ENCODE data around the gene SKIDA1.
"Not testable (repeated sequence)": the region's sequence is repeated elsewhere in the genome, so short reads cannot be mapped to it uniquely, and the experiment has no call there.

Gene SKIDA1

GRCh38 chr10:21525367-21526187 is at the start of gene SKIDA1:
TSS of gene SKIDA1 (minus strand) at chr10:21525682. CDS start at chr10:21517822, 7,860 bp downstream.
- Histone ChIP-seq H3K4me1 (ENCODE audit: insufficient read depth, low read length) (peaks cover 36% of the 10 kb centered on the region), H3K9ac (ENCODE audit: low read depth, low read length) (peak within 1 kb of the TSS; percentile 91), H3K36me3 (ENCODE audit: insufficient read depth, low read length) (no peaks in the 10 kb centered on the region), H3K9me3 (ENCODE audit: control insufficient read depth, insufficient read depth, low read length) (no peaks in the 10 kb centered on the region)

GRCh38 chr10:21574514-21574913 is 49.0 kb upstream of the SKIDA1 start:
- not testable (repeated sequence) for H3K36me3 ChIP-seq (ENCODE audit: insufficient read depth, low read length); H3K4me1 ChIP-seq (ENCODE audit: insufficient read depth, low read length); H3K9ac ChIP-seq (ENCODE audit: low read depth, low read length); H3K9me3 ChIP-seq (ENCODE audit: control insufficient read depth, insufficient read depth, low read length)

GRCh38 chr10:21572578-21572977 is 47.1 kb upstream of the SKIDA1 start:
- no peak overlapping the region for H3K9ac ChIP-seq (ENCODE audit: low read depth, low read length)
- H3K36me3 ChIP-seq (ENCODE audit: insufficient read depth, low read length), result no peaks in the 10 kb centered on the region
- H3K9me3 ChIP-seq (ENCODE audit: control insufficient read depth, insufficient read depth, low read length), result no peaks in the 10 kb centered on the region
- no peaks in the 10 kb centered on the region for H3K4me1 ChIP-seq (ENCODE audit: insufficient read depth, low read length)

- H3K9ac ChIP-seq (ENCODE audit: low read depth, low read length), result no peak overlapping the region
- H3K4me1 ChIP-seq (ENCODE audit: insufficient read depth, low read length), result no peaks in the 10 kb centered on the region
- no peaks in the 10 kb centered on the region for H3K36me3 ChIP-seq (ENCODE audit: insufficient read depth, low read length)
- H3K9me3 ChIP-seq (ENCODE audit: control insufficient read depth, insufficient read depth, low read length), result no peaks in the 10 kb centered on the region
Observed at GRCh38 chr10:21570761-21571521, 45.5 kb upstream of the SKIDA1 start.

GRCh38 chr10:21558984-21559383 is 33.5 kb upstream of the SKIDA1 start:
- not testable (repeated sequence) for H3K4me1 ChIP-seq (ENCODE audit: insufficient read depth, low read length)

GRCh38 chr10:21556527-21556926 is 31.0 kb upstream of the SKIDA1 start:
- peaks cover 5% of the 10 kb centered on the region; the same call in 1 of the 2 replicates for H3K36me3 ChIP-seq (ENCODE audit: insufficient read depth, low read length)
- H3K9ac ChIP-seq (ENCODE audit: low read depth, low read length), result no peak overlapping the region
- H3K4me1 ChIP-seq (ENCODE audit: insufficient read depth, low read length), result peaks cover 3% of the 10 kb centered on the region; the same call in 1 of the 2 replicates
- no peaks in the 10 kb centered on the region for H3K9me3 ChIP-seq (ENCODE audit: control insufficient read depth, insufficient read depth, low read length)

More at GRCh38 chr10:21558984-21559383, 33.5 kb upstream of the SKIDA1 start:
- not testable (repeated sequence) for H3K9me3 ChIP-seq (ENCODE audit: control insufficient read depth, insufficient read depth, low read length); H3K9ac ChIP-seq (ENCODE audit: low read depth, low read length); H3K36me3 ChIP-seq (ENCODE audit: insufficient read depth, low read length)

GRCh38 chr10:21552638-21553037 is 27.2 kb upstream of the SKIDA1 start:
- H3K4me1 ChIP-seq (ENCODE audit: insufficient read depth, low read length), result no peaks in the 10 kb centered on the region
- no peaks in the 10 kb centered on the region for H3K9me3 ChIP-seq (ENCODE audit: control insufficient read depth, insufficient read depth, low read length)
- no peak overlapping the region for H3K9ac ChIP-seq (ENCODE audit: low read depth, low read length)
- peaks cover 10% of the 10 kb centered on the region for H3K36me3 ChIP-seq (ENCODE audit: insufficient read depth, low read length)

GRCh38 chr10:21547246-21547645 is 21.8 kb upstream of the SKIDA1 start:
- Histone ChIP-seq H3K9me3 (ENCODE audit: control insufficient read depth, insufficient read depth, low read length) (no peaks in the 10 kb centered on the region), H3K9ac (ENCODE audit: low read depth, low read length) (no peak overlapping the region), H3K4me1 (ENCODE audit: insufficient read depth, low read length) (no peaks in the 10 kb centered on the region), H3K36me3 (ENCODE audit: insufficient read depth, low read length) (peaks cover 23% of the 10 kb centered on the region)

- H3K9ac ChIP-seq (ENCODE audit: low read depth, low read length); H3K9me3 ChIP-seq (ENCODE audit: control insufficient read depth, insufficient read depth, low read length); H3K4me1 ChIP-seq (ENCODE audit: insufficient read depth, low read length): not testable (repeated sequence)
- H3K36me3 ChIP-seq (ENCODE audit: insufficient read depth, low read length), result peaks cover 29% of the 10 kb centered on the region
Observed at GRCh38 chr10:21540701-21541100, 15.2 kb upstream of the SKIDA1 start.

- peaks cover 10% of the 10 kb centered on the region for H3K36me3 ChIP-seq (ENCODE audit: insufficient read depth, low read length)
- peaks cover 11% of the 10 kb centered on the region for H3K4me1 ChIP-seq (ENCODE audit: insufficient read depth, low read length)
- H3K9ac ChIP-seq (ENCODE audit: low read depth, low read length), result no peak overlapping the region
- H3K9me3 ChIP-seq (ENCODE audit: control insufficient read depth, insufficient read depth, low read length), result no peaks in the 10 kb centered on the region
Observed at GRCh38 chr10:21536874-21537273, 11.4 kb upstream of the SKIDA1 start.

GRCh38 chr10:21535976-21536375 is 10.5 kb upstream of the SKIDA1 start:
- Histone ChIP-seq H3K4me1 (ENCODE audit: insufficient read depth, low read length) (peaks cover 11% of the 10 kb centered on the region), H3K36me3 (ENCODE audit: insufficient read depth, low read length) (peaks cover 10% of the 10 kb centered on the region), H3K9ac (ENCODE audit: low read depth, low read length) (peak overlapping the region; percentile 53)
- H3K9me3 ChIP-seq (ENCODE audit: control insufficient read depth, insufficient read depth, low read length), result not testable (repeated sequence)

- peak overlapping the region; percentile 53 for H3K9ac ChIP-seq (ENCODE audit: low read depth, low read length)
Observed at GRCh38 chr10:21535494-21535965, 10.0 kb upstream of the SKIDA1 start.

GRCh38 chr10:21534604-21535493 is 9.4 kb upstream of the SKIDA1 start:
- Histone ChIP-seq H3K9me3 (ENCODE audit: control insufficient read depth, insufficient read depth, low read length) (no peaks in the 10 kb centered on the region), H3K36me3 (ENCODE audit: insufficient read depth, low read length) (peaks cover 4% of the 10 kb centered on the region; the same call in 1 of the 2 replicates), H3K9ac (ENCODE audit: low read depth, low read length) (peak overlapping the region; percentile 72), H3K4me1 (ENCODE audit: insufficient read depth, low read length) (peaks cover 11% of the 10 kb centered on the region)

More at GRCh38 chr10:21535494-21535965, 10.0 kb upstream of the SKIDA1 start:
- Histone ChIP-seq H3K36me3 (ENCODE audit: insufficient read depth, low read length) (peaks cover 10% of the 10 kb centered on the region; the same call in 1 of the 2 replicates), H3K4me1 (ENCODE audit: insufficient read depth, low read length) (peaks cover 11% of the 10 kb centered on the region), H3K9me3 (ENCODE audit: control insufficient read depth, insufficient read depth, low read length) (no peaks in the 10 kb centered on the region)

- peaks cover 16% of the 10 kb centered on the region for H3K4me1 ChIP-seq (ENCODE audit: insufficient read depth, low read length)
- peaks cover 2% of the 10 kb centered on the region; the same call in 1 of the 2 replicates for H3K36me3 ChIP-seq (ENCODE audit: insufficient read depth, low read length)
- peak overlapping the region; percentile 72; the same call in 1 of the 2 replicates for H3K9ac ChIP-seq (ENCODE audit: low read depth, low read length)
- no peaks in the 10 kb centered on the region for H3K9me3 ChIP-seq (ENCODE audit: control insufficient read depth, insufficient read depth, low read length)
Observed at GRCh38 chr10:21534280-21534586, 8.8 kb upstream of the SKIDA1 start.
